HepG2 (cell line): ENCODE measurements around the gene ALMS1. TPM values are rescaled to one million over a fixed set of nuclear protein-coding genes. Genes with fewer than 3 reads are reported as not detected.
A peak's percentile ranks its signal among the peaks of the same experiment; 100 is the strongest.

ENCODE experiments used
- AHDC1 ChIP-seq: sonication (generic); formaldehyde crosslinking; IDR thresholded peaks from 2 replicates; pipeline ENCODE4 v1.5.1; 2020; ENCODE audit warnings: mild to moderate bottlenecking, missing genetic modification reagents, borderline replicate concordance
- ATF1 ChIP-seq: IDR thresholded peaks from 2 replicates; pipeline ENCODE4 v1.6.1; 2016; ENCODE audit warnings: mild to moderate bottlenecking, control low read depth
- ATF7 ChIP-seq, 2 experiments: fragments of 450-650 bp in 1 of 2; sonication (generic) in 1 of 2; formaldehyde crosslinking in 1 of 2; IDR thresholded peaks; 2 replicates each; pipeline versions ENCODE4 v1.4.0 to v1.6.1; 2016 to 2020; ENCODE audit warnings: antibody characterized with exemption in 1 of 2, mild to moderate bottlenecking in 1 of 2, missing genetic modification reagents in 1 of 2
- DMAP1 ChIP-seq: IDR thresholded peaks from 2 replicates; pipeline ENCODE4 v1.6.1; 2016
- DPF2 ChIP-seq: sonication (generic); formaldehyde crosslinking; IDR thresholded peaks from 2 replicates; pipeline ENCODE4 v1.4.0; 2020; ENCODE audit warnings: mild to moderate bottlenecking, low read depth, missing genetic modification reagents, borderline replicate concordance
- FOXA3 ChIP-seq: IDR thresholded peaks from 2 replicates; pipeline ENCODE4 v1.6.1; 2016; ENCODE audit warnings: missing genetic modification reagents, missing compliant biosample characterization
- FOXO1 ChIP-seq: sonication (generic); formaldehyde crosslinking; IDR thresholded peaks from 2 replicates; pipeline ENCODE4 v1.4.0; 2020; ENCODE audit warnings: missing genetic modification reagents
- GABPB1 ChIP-seq: IDR thresholded peaks from 2 replicates; pipeline ENCODE4 v1.6.1; 2016; ENCODE audit warnings: mild to moderate bottlenecking, missing genetic modification reagents, moderate library complexity, missing compliant biosample characterization
- GTF2F1 ChIP-seq: fragments of 150-350 bp; IDR thresholded peaks from 2 replicates; pipeline ENCODE4 v1.6.1; 2014; ENCODE audit warnings: low read length
- HOMEZ ChIP-seq: IDR thresholded peaks from 2 replicates; pipeline ENCODE4 v1.6.1; 2016; ENCODE audit warnings: low read depth
- LCORL ChIP-seq, 2 experiments: fragments of 450-650 bp in 1 of 2; sonication (generic) in 1 of 2; formaldehyde crosslinking in 1 of 2; IDR thresholded peaks; 2 replicates each; pipeline versions ENCODE4 v1.5.0 to v1.6.1; 2017 to 2020; ENCODE audit warnings: antibody characterized with exemption in 1 of 2, missing genetic modification reagents in 1 of 2
- MAFK ChIP-seq, 2 experiments: IDR thresholded peaks in 1 of 2; conservative IDR thresholded peaks in 1 of 2; 2 replicates each; pipeline ENCODE4 v1.6.1; 2011; ENCODE audit warnings: improper control_type of control experiment in 2 of 2, low read length in 2 of 2
- MIER2 ChIP-seq: IDR thresholded peaks from 2 replicates; pipeline ENCODE4 v1.6.1; 2016; ENCODE audit warnings: missing biosample characterization, missing genetic modification reagents
- NR3C1 ChIP-seq: sonication (generic); formaldehyde crosslinking; IDR thresholded peaks from 2 replicates; pipeline ENCODE4 v1.4.0; 2020; ENCODE audit warnings: missing genetic modification reagents
- RARA ChIP-seq: IDR thresholded peaks from 2 replicates; pipeline ENCODE4 v1.6.1; 2016; ENCODE audit warnings: missing genetic modification reagents, missing compliant biosample characterization
- SAP130 ChIP-seq: IDR thresholded peaks from 2 replicates; pipeline ENCODE4 v1.6.1; 2016; ENCODE audit warnings: low read depth
- TEAD3 ChIP-seq: optimal IDR thresholded peaks from 2 replicates; pipeline ENCODE3; 2016; ENCODE audit warnings: borderline replicate concordance
- ZFP37 ChIP-seq: sonication (generic); formaldehyde crosslinking; IDR thresholded peaks from 2 replicates; pipeline ENCODE4 v1.4.0; 2020; ENCODE audit warnings: missing genetic modification reagents, borderline replicate concordance
- ZGPAT ChIP-seq: IDR thresholded peaks from 2 replicates; pipeline ENCODE4 v1.6.1; 2016; ENCODE audit warnings: mild to moderate bottlenecking
- ZKSCAN5 ChIP-seq: sonication (generic); formaldehyde crosslinking; IDR thresholded peaks from 2 replicates; pipeline ENCODE4 v1.5.1; 2020; ENCODE audit warnings: mild to moderate bottlenecking, missing genetic modification reagents
- ZNF282 ChIP-seq: fragments of 450-650 bp; IDR thresholded peaks from 2 replicates; pipeline ENCODE4 v1.6.1; 2018; ENCODE audit not compliant: partially characterized antibody
- ZNF616 ChIP-seq: sonication (generic); formaldehyde crosslinking; IDR thresholded peaks from 2 replicates; pipeline ENCODE4 v1.5.0; 2020; ENCODE audit warnings: low read depth, mild to moderate bottlenecking, missing genetic modification reagents
- polyA plus RNA-seq, 8 experiments: library from polyadenylated mRNA; depleted of rRNA in 3 of 8; stranded (reverse) in 7 of 8; unstranded in 1 of 8; fragments of >200 nt; fragmentation: Illumina TruSeq in 4 of 8; extraction: Trizol in 4 of 8; gene quantifications; 2 replicates each; pipeline versions ENCODE4 v1.2.1 to v1.2.3, GENCODE V29; 2011 to 2016; ENCODE audit warnings: low read depth in 4 of 8, missing spikeins in 1 of 8, mixed read lengths in 1 of 8; ENCODE audit not compliant: insufficient read depth in 1 of 8
- total RNA-seq, 5 experiments: library from RNA; depleted of rRNA; stranded (reverse); fragments of >200 nt; fragmentation: Illumina TruSeq; extraction: Trizol; gene quantifications; 2 replicates each; pipeline ENCODE4 v1.2.3, GENCODE V29; 2016; ENCODE audit warnings: low read depth in 1 of 5

Gene ALMS1
- total and polyA plus RNA-seq, 2 of the 13 experiments (the other 11 are each of a cell fraction or from before 2014, with no cell fraction given) = 12.9 to 21.2 TPM

GRCh38 chr2:73444202-73444601 lies 58.6 kb downstream of the ALMS1 start (continued):
- 0 out of 2 replicates have a peak, but pooled peaks have one; percentile 20 for TF ChIP-seq ZGPAT (CRISPR knock-in tag)
- TF ChIP-seq ATF1 (CRISPR knock-in tag) = 0 out of 2 replicates have a peak, but pooled peaks have one; percentile 20
- TF ChIP-seq HOMEZ = peak; percentile 48; the same call in 1 of the 2 replicates
- TF ChIP-seq RARA = peak; percentile 92
- TF ChIP-seq SAP130 (CRISPR knock-in tag) = peak; percentile 52; the same call in 1 of the 2 replicates
- TF ChIP-seq ATF7 (IDR thresholded peaks at IDR 0.05) = no peak
- TF ChIP-seq ATF7 (CRISPR knock-in tag; IDR thresholded peaks at IDR 0.05) = no peak
- TF ChIP-seq ZNF282 = no peak
- TF ChIP-seq MAFK (conservative IDR thresholded peaks at IDR 0.05 in 1 of 2, IDR thresholded peaks at IDR 0.05 in 1 of 2; ENCODE audit: low read length in 2 of 2) = no peak
- TF ChIP-seq MIER2 (CRISPR knock-in tag) = no peak
- TF ChIP-seq AHDC1 (CRISPR knock-in tag) = peak; percentile 76; the same call in 1 of the 2 replicates
- no peak for TF ChIP-seq GTF2F1
- TF ChIP-seq DPF2 (CRISPR knock-in tag) = 0 out of 2 replicates have a peak, but pooled peaks have one; percentile 21
- TF ChIP-seq ZKSCAN5 (CRISPR knock-in tag) = no peak
- TF ChIP-seq FOXA3 (CRISPR knock-in tag) = peak; percentile 26; the same call in 1 of the 2 replicates
- TF ChIP-seq ZNF616 (CRISPR knock-in tag) = no peak
- TF ChIP-seq DMAP1 (CRISPR knock-in tag) = no peak
- TF ChIP-seq GABPB1 (CRISPR knock-in tag) = no peak
- TF ChIP-seq FOXO1 (CRISPR knock-in tag) = no peak
- no peak for TF ChIP-seq ZFP37 (CRISPR knock-in tag)
- no peak for TF ChIP-seq NR3C1
- TF ChIP-seq TEAD3 (CRISPR knock-in tag) = peak; percentile 83
- no peak for TF ChIP-seq LCORL (IDR thresholded peaks at IDR 0.05)
- 0 out of 2 replicates have a peak, but pooled peaks have one; percentile 15 for TF ChIP-seq LCORL (CRISPR knock-in tag; IDR thresholded peaks at IDR 0.05)
